CD4-positive, alpha-beta T cell (primary cell): ENCODE results near the gene UGP2. TPM values are rescaled to one million over a fixed set of nuclear protein-coding genes. Genes with fewer than 3 reads are reported as not detected.

Source experiments
- ATAC-seq: fragments of 200-7000 bp; cut with Tn5 transposase; one replicate; pipeline ENCODE4 v1.10.0; 2022; ENCODE audit warnings: mild to moderate bottlenecking; ENCODE audit not compliant: poor library complexity
- CTCF ChIA-PET: fragments of 350-600 bp; sonication (Branson Sonifier 250); formaldehyde crosslinking; loops from one replicate; lab custom pipeline; 2021; ENCODE audit warnings: antibody characterized with exemption, inconsistent platforms; lab: Charles Lee
- POLR2A ChIA-PET: fragments of 350-600 bp; sonication (Branson Sonifier 250); formaldehyde crosslinking; loops from one replicate; lab custom pipeline; 2021; ENCODE audit warnings: antibody characterized with exemption, inconsistent platforms; lab: Charles Lee
- DNase-seq, 14 experiments: peaks; one replicate each; pipeline ENCODE4 v3.0.0-alpha.2; 2013 to 2020; ENCODE audit warnings: mixed read lengths in 2 of 14
- H3K27ac ChIP-seq, 2 donors: one replicate each; pipeline versions ENCODE4 v1.5.1 to v1.7.0; 2013; ENCODE audit warnings: low read length in 2 of 2, low read depth in 1 of 2, mild to moderate bottlenecking in 1 of 2
- H3K27me3 ChIP-seq, 2 experiments: 1 replicate in 1 of 2; 2 replicates in 1 of 2; pipeline versions ENCODE4 v1.6.1 to v1.7.0; 2013; ENCODE audit warnings: low read length in 2 of 2, control low read depth in 1 of 2, mild to moderate bottlenecking in 1 of 2, moderate library complexity in 1 of 2; ENCODE audit not compliant: insufficient read depth in 2 of 2, control insufficient read depth in 1 of 2
- H3K36me3 ChIP-seq: one replicate; pipeline ENCODE4 v1.6.1; 2013; ENCODE audit warnings: low read length, control low read depth; ENCODE audit not compliant: insufficient read depth
- H3K4me1 ChIP-seq: one replicate; pipeline ENCODE4 v1.6.1; 2013; ENCODE audit warnings: low read length, control low read depth; ENCODE audit not compliant: insufficient read depth
- H3K4me3 ChIP-seq: one replicate; pipeline ENCODE4 v1.5.1; 2013; ENCODE audit warnings: mild to moderate bottlenecking, low read length, moderate library complexity
- H3K9me3 ChIP-seq, 2 experiments: 1 replicate in 1 of 2; 2 replicates in 1 of 2; pipeline versions ENCODE4 v1.6.1 to v1.7.0; 2013; ENCODE audit warnings: low read length in 2 of 2, mild to moderate bottlenecking in 2 of 2, control low read depth in 1 of 2, moderate library complexity in 1 of 2; ENCODE audit not compliant: control insufficient read depth in 1 of 2, insufficient read depth in 1 of 2
- H3K27ac Mint-ChIP-seq: one replicate; pipeline ENCODE4 v1.8.0; 2020; ENCODE audit warnings: mixed read lengths
- H3K27me3 Mint-ChIP-seq: one replicate; pipeline ENCODE4 v1.8.0; 2021; ENCODE audit warnings: mixed read lengths
- H3K36me3 Mint-ChIP-seq: one replicate; pipeline ENCODE4 v1.8.0; 2021; ENCODE audit warnings: low read depth, mixed read lengths
- H3K4me1 Mint-ChIP-seq: one replicate; pipeline ENCODE4 v1.8.0; 2021; ENCODE audit warnings: low read depth, mixed read lengths
- H3K4me3 Mint-ChIP-seq: one replicate; pipeline ENCODE4 v1.8.0; 2020; ENCODE audit warnings: mild to moderate bottlenecking, mixed read lengths
- H3K9me3 Mint-ChIP-seq: one replicate; pipeline ENCODE4 v1.8.0; 2020; ENCODE audit warnings: mixed read lengths
- CTCF ChIP-seq: fragments of 200-600 bp; IDR thresholded peaks from one replicate; pipeline ENCODE4 v1.8.0; 2022; ENCODE audit warnings: antibody characterized with exemption, mild to moderate bottlenecking
- intact Hi-C, 2 experiments: fragments of 100-400 bp; cut with DNase I in 1 of 2; cut with micrococcal nuclease in 1 of 2; formaldehyde crosslinking; loops; one replicate each; pipeline versions ENCODE4 v1.15.1 to v1.9.0; 2023 to 2025; cut with DNase I, micrococcal nuclease
- total RNA-seq, 174 experiments: library from RNA in 2 of 174; stranded (reverse) in 2 of 174; gene quantifications; one replicate each; pipeline ENCODE4 v1.2.3 and lab custom pipeline; 2021 to 2026

The UGP2 gene
- total RNA-seq, 2 experiments from 2014 or later = 47.1 to 53.2 TPM

DNA sequence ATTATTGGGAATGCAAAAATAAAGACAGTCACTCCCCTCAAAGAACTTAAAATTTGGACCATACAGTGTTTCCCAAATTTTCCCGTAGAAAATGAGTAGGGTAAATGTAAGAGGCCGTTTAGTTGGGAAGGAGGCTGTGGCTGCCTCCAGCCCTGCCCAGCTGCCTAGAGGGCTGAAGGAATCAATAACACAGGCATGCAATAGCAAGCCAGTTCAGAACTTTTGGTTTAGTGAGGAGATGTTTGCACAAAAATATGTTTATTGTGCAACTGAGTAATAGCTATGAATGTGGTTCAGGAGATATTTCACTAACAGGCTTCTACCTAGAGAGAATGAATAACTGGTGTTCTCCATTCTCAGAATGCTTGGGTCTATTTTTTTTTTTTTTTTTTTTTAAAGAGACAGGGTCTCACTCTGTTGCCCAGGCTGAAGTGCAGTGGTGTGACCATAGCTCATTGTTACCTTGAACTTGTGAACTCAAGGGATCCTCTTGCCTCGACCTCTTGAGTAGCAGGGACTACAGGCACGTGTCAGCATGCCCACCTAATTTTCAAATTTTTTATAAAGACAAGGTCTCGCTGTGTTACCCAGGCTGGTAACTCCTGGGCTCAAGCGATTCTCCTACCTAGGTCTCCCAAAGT lies 23.6 kb downstream of the UGP2 start:
- Mint-ChIP-seq H3K4me1 (peaks cover 33% of the 10 kb centered on the region), H3K27me3 (no peaks in the 10 kb centered on the region), H3K4me3 (no peak overlapping the region), H3K36me3 (peaks cover 64% of the 10 kb centered on the region), H3K9me3 (no peaks in the 10 kb centered on the region), H3K27ac (no peak overlapping the region)
- H3K4me3 ChIP-seq = no peak overlapping the region
- TF ChIP-seq CTCF = no peak
- no peaks in the 10 kb centered on the region for H3K27me3 ChIP-seq
- H3K9me3 ChIP-seq = no peaks in the 10 kb centered on the region
- H3K4me1 ChIP-seq = peaks cover 3% of the 10 kb centered on the region
- DNase-seq (no peak), ATAC-seq (no peak)
- peaks cover 42% of the 10 kb centered on the region for H3K36me3 ChIP-seq
- CTCF ChIA-PET = interaction anchor here (0.7 to 1.3 kb wide), 3 partner anchors 25 to 320 kb away, joined by 3 read pairs; no protein-coding TSS in a partner anchor
- H3K27ac ChIP-seq = no peak overlapping the region
- intact Hi-C loops = no loop called here
- POLR2A ChIA-PET = interaction anchor here (0.7 to 2.5 kb wide), 4 partner anchors 8 to 277 kb away, joined by 3 to 16 read pairs (median 6); partner anchors contain the start of genes MDH1, UGP2 and WDPCP

DNA sequence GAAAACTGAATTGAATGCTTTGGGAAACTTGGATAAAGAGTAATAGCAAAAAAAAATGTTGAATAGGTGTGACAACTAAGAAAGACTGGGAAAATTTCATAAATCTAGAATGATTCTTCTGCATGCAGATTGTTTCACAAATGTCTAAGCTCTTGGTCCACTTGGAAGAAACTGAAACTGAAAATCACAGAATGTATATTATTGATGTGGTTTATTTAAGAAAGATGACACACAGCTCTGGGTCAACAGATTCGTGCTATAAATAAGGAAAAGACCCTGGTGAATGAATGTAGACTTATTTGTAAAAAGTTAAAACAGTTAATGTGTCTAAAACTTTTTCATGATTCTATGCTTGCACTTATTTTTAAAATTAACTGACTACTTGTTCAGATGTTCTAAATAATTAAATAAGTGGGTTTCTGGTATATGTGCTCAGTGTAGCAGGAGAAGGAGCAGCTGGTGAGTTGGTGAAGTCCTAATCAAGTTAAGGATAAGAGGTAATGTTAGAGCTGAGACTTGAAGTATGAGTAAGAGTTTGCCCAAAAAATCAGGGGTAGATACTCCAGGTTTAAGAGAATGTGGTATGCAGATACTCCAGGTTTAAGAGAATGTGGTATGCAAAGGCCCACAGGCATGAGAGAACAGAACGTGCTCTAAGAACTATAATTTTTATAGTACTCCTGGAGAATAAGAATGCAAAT lies 24.5 kb downstream of the UGP2 start:
- H3K9me3 Mint-ChIP-seq = no peaks in the 10 kb centered on the region
- Histone ChIP-seq H3K36me3 (peaks cover 40% of the 10 kb centered on the region), H3K27ac (no peak overlapping the region), H3K27me3 (no peaks in the 10 kb centered on the region), H3K4me3 (no peak overlapping the region), H3K9me3 (no peaks in the 10 kb centered on the region), H3K4me1 (peaks cover 3% of the 10 kb centered on the region)
- no peak overlapping the region for H3K4me3 Mint-ChIP-seq
- H3K36me3 Mint-ChIP-seq = peaks cover 67% of the 10 kb centered on the region
- H3K4me1 Mint-ChIP-seq = peaks cover 29% of the 10 kb centered on the region
- H3K27ac Mint-ChIP-seq = peak overlapping the region; percentile 63
- H3K27me3 Mint-ChIP-seq = no peaks in the 10 kb centered on the region
- intact Hi-C loops = no loop called here
- no peak for TF ChIP-seq CTCF
- ChIA-PET POLR2A (interaction anchor here (0.7 to 2.5 kb wide), 5 partner anchors 9 to 278 kb away, joined by 3 to 16 read pairs (median 5); partner anchors contain the start of genes MDH1, UGP2 and WDPCP), CTCF (interaction anchor here (0.7 to 1.3 kb wide), 2 partner anchors 26 to 321 kb away, joined by 3 read pairs; no protein-coding TSS in a partner anchor)
- DNase-seq (peak in 3 of 14 experiments; percentile 21 to 55 (median 23)), ATAC-seq (no peak)

GRCh38 chr2:63870679-63871078 lies 29.0 kb downstream of the UGP2 start:
- no peaks in the 10 kb centered on the region for H3K9me3 Mint-ChIP-seq
- no peak for TF ChIP-seq CTCF
- peaks cover 42% of the 10 kb centered on the region for H3K4me1 Mint-ChIP-seq
- peaks cover under 1% of the 10 kb centered on the region for H3K4me1 ChIP-seq
- no peak overlapping the region for H3K4me3 Mint-ChIP-seq
- ChIA-PET CTCF (no interaction called here), POLR2A (no interaction called here)
- no peaks in the 10 kb centered on the region for H3K27me3 Mint-ChIP-seq
- peaks cover 26% of the 10 kb centered on the region for H3K36me3 ChIP-seq
- no peaks in the 10 kb centered on the region for H3K27me3 ChIP-seq
- no peak for DNase-seq
- H3K36me3 Mint-ChIP-seq = peaks cover 70% of the 10 kb centered on the region
- no peak overlapping the region for H3K4me3 ChIP-seq
- H3K27ac Mint-ChIP-seq = no peak overlapping the region
- no peak for ATAC-seq
- H3K9me3 ChIP-seq = no peaks in the 10 kb centered on the region
- H3K27ac ChIP-seq = no peak overlapping the region
- intact Hi-C loops = no loop called here
